IPS-15b (cell line): ENCODE data around the gene ZNF829.
A peak's percentile ranks its signal among the peaks of the same experiment; 100 is the strongest.

Experiments used
- H3K27me3 ChIP-seq: one replicate; pipeline ENCODE4 v1.6.1; 2013; ENCODE audit warnings: low read length; ENCODE audit not compliant: control insufficient read depth, insufficient read depth
- H3K36me3 ChIP-seq: one replicate; pipeline ENCODE4 v1.6.1; 2013; ENCODE audit warnings: low read length; ENCODE audit not compliant: control insufficient read depth, insufficient read depth
- H3K4me1 ChIP-seq: one replicate; pipeline ENCODE4 v1.6.1; 2013; ENCODE audit warnings: mild to moderate bottlenecking, low read length; ENCODE audit not compliant: control insufficient read depth, insufficient read depth
- H3K4me3 ChIP-seq: one replicate; pipeline ENCODE4 v1.5.1; 2013; ENCODE audit warnings: low read depth, low read length
- H3K9ac ChIP-seq: one replicate; pipeline ENCODE4 v1.6.1; 2013; ENCODE audit warnings: low read depth, mild to moderate bottlenecking, low read length
- H3K9me3 ChIP-seq: one replicate; pipeline ENCODE4 v1.6.1; 2013; ENCODE audit warnings: mild to moderate bottlenecking, low read length; ENCODE audit not compliant: control insufficient read depth, insufficient read depth

Gene ZNF829

DNA sequence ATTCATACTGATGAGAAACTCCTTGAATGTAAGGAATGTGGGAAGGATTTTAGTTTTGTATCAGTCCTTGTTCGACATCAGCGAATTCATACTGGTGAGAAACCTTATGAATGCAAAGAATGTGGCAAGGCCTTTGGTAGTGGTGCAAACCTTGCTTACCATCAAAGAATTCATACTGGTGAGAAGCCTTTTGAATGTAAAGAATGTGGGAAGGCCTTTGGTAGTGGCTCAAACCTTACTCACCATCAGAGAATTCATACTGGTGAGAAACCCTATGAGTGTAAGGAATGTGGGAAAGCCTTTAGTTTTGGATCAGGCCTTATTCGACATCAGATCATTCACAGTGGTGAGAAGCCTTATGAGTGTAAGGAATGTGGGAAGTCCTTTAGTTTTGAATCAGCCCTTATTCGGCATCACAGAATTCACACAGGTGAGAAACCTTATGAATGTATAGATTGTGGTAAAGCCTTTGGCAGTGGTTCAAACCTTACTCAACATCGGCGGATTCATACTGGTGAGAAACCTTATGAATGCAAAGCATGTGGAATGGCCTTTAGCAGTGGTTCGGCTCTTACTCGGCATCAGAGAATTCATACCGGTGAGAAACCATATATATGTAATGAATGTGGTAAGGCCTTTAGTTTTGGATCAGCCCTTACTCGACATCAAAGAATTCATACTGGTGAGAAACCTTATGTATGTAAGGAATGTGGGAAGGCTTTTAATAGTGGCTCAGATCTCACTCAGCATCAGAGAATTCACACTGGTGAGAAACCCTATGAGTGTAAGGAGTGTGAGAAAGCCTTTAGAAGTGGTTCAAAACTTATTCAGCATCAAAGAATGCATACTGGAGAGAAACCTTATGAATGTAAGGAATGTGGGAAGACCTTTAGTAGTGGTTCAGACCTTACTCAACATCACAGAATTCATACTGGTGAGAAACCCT is 38.8 kb downstream of the ZNF829 start:
- no peak overlapping the region for H3K9ac ChIP-seq
- H3K36me3 ChIP-seq: no peaks in the 10 kb centered on the region
- no peaks in the 10 kb centered on the region for H3K27me3 ChIP-seq
- H3K4me3 ChIP-seq: no peak overlapping the region
- H3K9me3 ChIP-seq: peaks cover 30% of the 10 kb centered on the region
- no peaks in the 10 kb centered on the region for H3K4me1 ChIP-seq

- peaks cover 6% of the 10 kb centered on the region for H3K36me3 ChIP-seq
- peak overlapping the region; percentile 91 for H3K4me3 ChIP-seq
- no peak overlapping the region for H3K9ac ChIP-seq
- no peaks in the 10 kb centered on the region for H3K9me3 ChIP-seq
- no peaks in the 10 kb centered on the region for H3K27me3 ChIP-seq
- peaks cover 4% of the 10 kb centered on the region for H3K4me1 ChIP-seq
Observed at GRCh38 chr19:36851898-36852297, 64.2 kb downstream of the ZNF829 start.

- peaks cover 4% of the 10 kb centered on the region for H3K4me1 ChIP-seq
- H3K36me3 ChIP-seq: peaks cover 6% of the 10 kb centered on the region
- no peaks in the 10 kb centered on the region for H3K9me3 ChIP-seq
- H3K9ac ChIP-seq: peak within 1 kb of the TSS; percentile 95
- H3K27me3 ChIP-seq: no peaks in the 10 kb centered on the region
- peak within 1 kb of the TSS; percentile 91 for H3K4me3 ChIP-seq
Observed at GRCh38 chr19:36850559-36851442, 65.3 kb downstream of the ZNF829 start, which contains the start of gene ZNF345. Gene ZNF345 (plus strand): TSS chr19:36850876. CDS start chr19:36876831, 25,955 bp downstream.

DNA sequence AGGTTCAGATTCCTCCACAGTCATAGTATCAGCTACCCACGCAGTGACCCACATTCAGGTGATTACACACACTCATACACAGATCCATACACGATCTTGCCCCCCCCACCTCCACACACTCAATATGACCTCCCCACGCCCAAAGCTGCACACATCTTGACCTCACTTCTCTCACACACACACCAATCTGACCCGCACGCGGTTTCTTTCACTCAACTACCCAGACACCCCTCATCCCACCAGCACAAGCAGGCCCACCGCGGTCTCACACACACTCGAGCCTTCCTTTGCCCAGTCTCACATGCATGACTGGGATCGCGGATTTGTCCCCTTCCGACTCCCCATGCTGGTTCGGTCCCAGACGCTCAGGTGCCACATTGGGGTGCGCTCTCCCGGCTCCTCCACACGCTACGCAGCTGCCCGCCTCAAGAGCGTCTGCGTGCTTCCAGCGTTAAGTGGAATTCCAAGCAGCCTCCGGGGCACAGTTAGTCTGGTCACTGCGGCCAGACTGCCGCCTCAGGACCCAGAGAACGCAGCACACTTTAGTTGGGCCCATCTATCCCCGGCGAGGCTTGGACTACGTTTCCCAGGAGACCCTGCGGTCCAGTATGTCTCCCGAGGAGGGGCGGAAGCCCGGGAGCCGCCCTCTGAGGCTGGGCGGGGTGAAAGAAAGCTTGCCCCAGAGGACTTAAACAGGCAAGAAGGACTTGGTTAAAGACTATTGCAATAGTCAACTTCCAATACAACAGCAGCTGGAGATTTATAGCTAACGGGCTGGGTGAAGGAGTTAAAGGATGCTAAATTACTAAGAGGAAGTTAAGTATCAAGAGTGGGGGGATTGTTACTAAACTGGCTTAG is 66.2 kb downstream of the ZNF829 start:
- H3K4me1 ChIP-seq: peaks cover 4% of the 10 kb centered on the region
- peak overlapping the region; percentile 91 for H3K4me3 ChIP-seq
- peaks cover 6% of the 10 kb centered on the region for H3K36me3 ChIP-seq
- peak overlapping the region; percentile 95 for H3K9ac ChIP-seq
- H3K9me3 ChIP-seq: no peaks in the 10 kb centered on the region
- no peaks in the 10 kb centered on the region for H3K27me3 ChIP-seq

GRCh38 chr19:36847968-36848367 is 68.1 kb downstream of the ZNF829 start:
- Histone ChIP-seq H3K4me3 (no peak overlapping the region), H3K36me3 (no peaks in the 10 kb centered on the region), H3K9ac (no peak overlapping the region), H3K27me3 (no peaks in the 10 kb centered on the region), H3K9me3 (no peaks in the 10 kb centered on the region), H3K4me1 (peaks cover 4% of the 10 kb centered on the region)

- Histone ChIP-seq H3K4me1 (no peaks in the 10 kb centered on the region), H3K36me3 (no peaks in the 10 kb centered on the region), H3K27me3 (no peaks in the 10 kb centered on the region), H3K4me3 (peak overlapping the region; percentile 99), H3K9me3 (no peaks in the 10 kb centered on the region), H3K9ac (peak overlapping the region; percentile 87)
Observed at GRCh38 chr19:36838784-36839324, 77.2 kb downstream of the ZNF829 start.
